ENCODE data around the gene SMAP1.

- TF ChIP-seq, protein P1, sequence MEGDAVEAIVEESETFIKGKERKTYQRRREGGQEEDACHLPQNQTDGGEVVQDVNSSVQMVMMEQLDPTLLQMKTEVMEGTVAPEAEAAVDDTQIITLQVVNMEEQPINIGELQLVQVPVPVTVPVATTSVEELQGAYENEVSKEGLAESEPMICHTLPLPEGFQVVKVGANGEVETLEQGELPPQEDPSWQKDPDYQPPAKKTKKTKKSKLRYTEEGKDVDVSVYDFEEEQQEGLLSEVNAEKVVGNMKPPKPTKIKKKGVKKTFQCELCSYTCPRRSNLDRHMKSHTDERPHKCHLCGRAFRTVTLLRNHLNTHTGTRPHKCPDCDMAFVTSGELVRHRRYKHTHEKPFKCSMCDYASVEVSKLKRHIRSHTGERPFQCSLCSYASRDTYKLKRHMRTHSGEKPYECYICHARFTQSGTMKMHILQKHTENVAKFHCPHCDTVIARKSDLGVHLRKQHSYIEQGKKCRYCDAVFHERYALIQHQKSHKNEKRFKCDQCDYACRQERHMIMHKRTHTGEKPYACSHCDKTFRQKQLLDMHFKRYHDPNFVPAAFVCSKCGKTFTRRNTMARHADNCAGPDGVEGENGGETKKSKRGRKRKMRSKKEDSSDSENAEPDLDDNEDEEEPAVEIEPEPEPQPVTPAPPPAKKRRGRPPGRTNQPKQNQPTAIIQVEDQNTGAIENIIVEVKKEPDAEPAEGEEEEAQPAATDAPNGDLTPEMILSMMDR (IDR thresholded peaks at IDR 0.05 in 8 of 11, conservative IDR thresholded peaks at IDR 0.05 in 3 of 11): no peak
- no peak for TF ChIP-seq POLR2A (IDR thresholded peaks at IDR 0.05)
Observed at GRCh38 chr6:70763754-70764510, 96.2 kb downstream of the SMAP1 start.

Measured in spleen (tissue), 7 donors.